Measurements from ENCODE around the gene PKD2L2. TPM values are rescaled to one million over a fixed set of nuclear protein-coding genes. Genes with fewer than 3 reads are reported as not detected.

Gene PKD2L2
- total and polyA plus RNA-seq, 2 donors from 2014 or later: not detected

GRCh38 chr5:137880313-137880712 lies 8.9 kb upstream of the PKD2L2 start:
- Histone ChIP-seq H3K36me3 (ENCODE audit: control insufficient read depth in 2 of 3, insufficient read depth in 3 of 3, low read length in 3 of 3) (no peaks in the 10 kb centered on the region), H3K4me3 (ENCODE audit: low read length in 3 of 3) (no peak overlapping the region), H3K27ac (ENCODE audit: low read depth in 2 of 2, low read length in 2 of 2) (no peak overlapping the region), H3K9ac (ENCODE audit: low read length in 3 of 3) (no peak overlapping the region), H3K4me1 (ENCODE audit: control insufficient read depth in 2 of 3, insufficient read depth in 2 of 3, low read depth in 1 of 3, low read length in 3 of 3) (no peaks in the 10 kb centered on the region), H3K27me3 (ENCODE audit: control insufficient read depth, insufficient read depth, low read length) (no peaks in the 10 kb centered on the region), H3K9me3 (ENCODE audit: control insufficient read depth in 2 of 3, insufficient read depth in 1 of 3, low read length in 3 of 3) (no peaks in the 10 kb centered on the region)
- FAIRE-seq (no peak), DNase-seq (no peak)
- intact Hi-C loops (cut with DNase I): no loop called here
- no peak for TF ChIP-seq CTCF (IDR thresholded peaks at IDR 0.05; ENCODE audit: borderline replicate concordance, extremely low read depth, insufficient read depth)

- H3K36me3 ChIP-seq (ENCODE audit: control insufficient read depth in 2 of 3, insufficient read depth in 3 of 3, low read length in 3 of 3): no peaks in the 10 kb centered on the region
- H3K4me3 ChIP-seq (ENCODE audit: low read length in 3 of 3): no peak overlapping the region
- DNase-seq (no peak), FAIRE-seq (no peak)
- TF ChIP-seq CTCF (IDR thresholded peaks at IDR 0.05; ENCODE audit: borderline replicate concordance, extremely low read depth, insufficient read depth): no peak
- no peaks in the 10 kb centered on the region for H3K9me3 ChIP-seq (ENCODE audit: control insufficient read depth in 2 of 3, insufficient read depth in 1 of 3, low read length in 3 of 3)
- intact Hi-C loops (cut with DNase I): no loop called here
- H3K9ac ChIP-seq (ENCODE audit: low read length in 3 of 3): no peak overlapping the region
- H3K27ac ChIP-seq (ENCODE audit: low read depth in 2 of 2, low read length in 2 of 2): no peak overlapping the region
- no peaks in the 10 kb centered on the region for H3K27me3 ChIP-seq (ENCODE audit: control insufficient read depth, insufficient read depth, low read length)
- H3K4me1 ChIP-seq (ENCODE audit: control insufficient read depth in 2 of 3, insufficient read depth in 2 of 3, low read depth in 1 of 3, low read length in 3 of 3): peaks cover 0 to 2% (median 0%) of the 10 kb centered on the region in 3 donors
These were observed 1.4 kb upstream of the PKD2L2 start for GRCh38 chr5:137887831-137888230.

GRCh38 chr5:137888466-137888862 lies 793 bp upstream of the PKD2L2 start:
- DNase-seq: no peak
- Histone ChIP-seq H3K9ac (ENCODE audit: low read length in 3 of 3) (peak overlapping the region; percentile 57 to 72 (median 66)), H3K9me3 (ENCODE audit: control insufficient read depth in 2 of 3, insufficient read depth in 1 of 3, low read length in 3 of 3) (no peaks in the 10 kb centered on the region), H3K4me3 (ENCODE audit: low read length in 3 of 3) (peak overlapping the region; percentile 32 to 81 (median 78)), H3K27ac (ENCODE audit: low read depth in 2 of 2, low read length in 2 of 2) (peak overlapping the region; percentile 77 to 88), H3K36me3 (ENCODE audit: control insufficient read depth in 2 of 3, insufficient read depth in 3 of 3, low read length in 3 of 3) (no peaks in the 10 kb centered on the region), H3K27me3 (ENCODE audit: control insufficient read depth, insufficient read depth, low read length) (no peaks in the 10 kb centered on the region), H3K4me1 (ENCODE audit: control insufficient read depth in 2 of 3, insufficient read depth in 2 of 3, low read depth in 1 of 3, low read length in 3 of 3) (peaks cover 0 to 2% (median 0%) of the 10 kb centered on the region in 3 donors)
- intact Hi-C loops (cut with DNase I): no loop called here
- TF ChIP-seq CTCF (IDR thresholded peaks at IDR 0.05; ENCODE audit: borderline replicate concordance, extremely low read depth, insufficient read depth): no peak
- FAIRE-seq: no peak

DNA sequence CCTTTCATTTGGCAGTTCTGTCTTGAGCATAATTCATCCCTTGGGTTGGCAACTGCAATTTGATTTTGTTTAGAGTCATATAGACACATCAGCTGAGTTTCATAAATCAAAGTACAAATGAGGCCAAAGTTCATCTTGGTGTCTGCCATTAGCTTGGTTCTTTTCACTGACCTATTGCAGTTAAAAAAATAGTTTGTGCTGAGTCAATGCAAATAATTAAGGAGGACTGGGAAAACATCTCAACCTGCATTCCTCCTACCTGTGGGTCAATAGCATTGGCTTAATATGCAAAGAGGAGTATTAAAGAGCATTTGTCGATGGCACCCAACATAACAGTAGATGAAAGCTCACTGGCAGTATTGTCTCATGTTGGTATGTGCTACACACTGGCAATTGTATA lies 1.6 kb downstream of the PKD2L2 start:
- Histone ChIP-seq H3K27ac (ENCODE audit: low read depth in 2 of 2, low read length in 2 of 2) (no peak overlapping the region), H3K9ac (ENCODE audit: low read length in 3 of 3) (no peak overlapping the region), H3K9me3 (ENCODE audit: control insufficient read depth in 2 of 3, insufficient read depth in 1 of 3, low read length in 3 of 3) (no peaks in the 10 kb centered on the region), H3K4me1 (ENCODE audit: control insufficient read depth in 2 of 3, insufficient read depth in 2 of 3, low read depth in 1 of 3, low read length in 3 of 3) (peaks cover 0 to 2% (median 0%) of the 10 kb centered on the region in 3 donors), H3K27me3 (ENCODE audit: control insufficient read depth, insufficient read depth, low read length) (no peaks in the 10 kb centered on the region), H3K36me3 (ENCODE audit: control insufficient read depth in 2 of 3, insufficient read depth in 3 of 3, low read length in 3 of 3) (no peaks in the 10 kb centered on the region), H3K4me3 (ENCODE audit: low read length in 3 of 3) (no peak overlapping the region)
- FAIRE-seq: no peak
- intact Hi-C loops (cut with DNase I): no loop called here
- peak in 1 of 5 donors; percentile 8 for DNase-seq
- no peak for TF ChIP-seq CTCF (IDR thresholded peaks at IDR 0.05; ENCODE audit: borderline replicate concordance, extremely low read depth, insufficient read depth)

Measured in kidney (tissue), 14 donors.